SU-DHL-6 (cell line): ENCODE measurements around the gene CLDN16.

Experiments used
- H2AFZ ChIP-seq: fragments of 200-600 bp; sonication (generic); 2 replicates; pipeline ENCODE4 v1.6.1; 2014; ENCODE audit warnings: low read depth, mild to moderate bottlenecking, moderate library complexity, mixed read lengths, antibody characterized with exemption, low read length; ENCODE audit not compliant: severe bottlenecking
- H3F3A ChIP-seq: fragments of 200-600 bp; shearing (Covaris generic); 2 replicates; pipeline ENCODE4 v1.6.0; 2016; ENCODE audit warnings: antibody characterized with exemption, mild to moderate bottlenecking; ENCODE audit not compliant: insufficient read depth
- H3K27ac ChIP-seq: fragments of 200-600 bp; sonication (generic); 2 replicates; pipeline ENCODE4 v1.5.1; 2016; ENCODE audit warnings: low read depth, mild to moderate bottlenecking, low read length, moderate library complexity, mixed read lengths
- H3K27me3 ChIP-seq: fragments of 200-600 bp; sonication (generic), shearing (Covaris generic); 2 replicates; pipeline ENCODE4 v1.6.0; 2014; ENCODE audit warnings: mild to moderate bottlenecking, low read length
- H3K36me3 ChIP-seq: fragments of 200-600 bp; sonication (generic); 2 replicates; pipeline ENCODE4 v1.6.1; 2014; ENCODE audit warnings: mild to moderate bottlenecking, low read length, mixed read lengths
- H3K4me2 ChIP-seq: fragments of 300-600, 200-600 bp; shearing (Covaris generic), sonication (generic); 2 replicates; pipeline ENCODE4 v1.6.0; 2014; ENCODE audit warnings: low read length, low read depth, mild to moderate bottlenecking; ENCODE audit not compliant: poor library complexity, severe bottlenecking
- H3K4me3 ChIP-seq: fragments of 200-600 bp; sonication (generic); 2 replicates; pipeline ENCODE4 v1.5.1; 2014; ENCODE audit warnings: antibody characterized with exemption, low read length, mild to moderate bottlenecking, mixed read lengths; ENCODE audit not compliant: insufficient read depth, poor library complexity, severe bottlenecking
- H3K79me2 ChIP-seq: fragments of 200-600 bp; sonication (generic); 2 replicates; pipeline ENCODE4 v1.6.1; 2014; ENCODE audit warnings: mild to moderate bottlenecking, low read length, moderate library complexity; ENCODE audit not compliant: insufficient read depth
- H3K9ac ChIP-seq: fragments of 200-600 bp; sonication (generic); 2 replicates; pipeline ENCODE4 v1.7.0; 2014; ENCODE audit warnings: mild to moderate bottlenecking, low read length
- H3K9me2 ChIP-seq: fragments of 200-600 bp; sonication (generic); replicated peaks from 2 replicates; pipeline ENCODE4 v1.6.1; 2014; ENCODE audit warnings: low read length; ENCODE audit not compliant: insufficient read depth
- H3K9me3 ChIP-seq: fragments of 200-600 bp; sonication (generic); 2 replicates; pipeline ENCODE4 v1.6.1; 2014; ENCODE audit warnings: low read length, mixed read lengths; ENCODE audit not compliant: insufficient read depth
- H4K20me1 ChIP-seq: fragments of 200-600 bp; sonication (generic); 2 replicates; pipeline ENCODE4 v1.6.1; 2014; ENCODE audit warnings: low read depth, mild to moderate bottlenecking, antibody characterized with exemption, low read length, moderate library complexity, mixed read lengths
- CTCF ChIP-seq: fragments of 200-600 bp; sonication (generic); IDR thresholded peaks from one replicate; pipeline ENCODE4 v1.5.1; 2017; ENCODE audit warnings: antibody characterized with exemption, mild to moderate bottlenecking, low read length, moderate library complexity; ENCODE audit not compliant: insufficient read depth, poor library complexity, severe bottlenecking
- EZH2phosphoT487 ChIP-seq: fragments of 200-600 bp; sonication (generic), shearing (Covaris generic); conservative IDR thresholded peaks from 2 replicates; pipeline ENCODE4 v1.6.1; 2018; ENCODE audit warnings: mild to moderate bottlenecking, antibody characterized with exemption, low read length, moderate library complexity, mixed read lengths

The CLDN16 gene

GRCh38 chr3:190375246-190375645 is 12.7 kb upstream of the CLDN16 start:
- Histone ChIP-seq H3K27me3 (no peaks in the 10 kb centered on the region), H3K79me2 (no peaks in the 10 kb centered on the region), H3F3A (no peaks in the 10 kb centered on the region), H3K9me2 (no peaks in the 10 kb centered on the region), H4K20me1 (no peaks in the 10 kb centered on the region), H3K9me3 (no peaks in the 10 kb centered on the region), H3K27ac (no peak overlapping the region), H3K4me3 (no peak overlapping the region), H3K4me2 (no peak overlapping the region), H3K36me3 (no peaks in the 10 kb centered on the region), H2AFZ (no peak overlapping the region), H3K9ac (no peak overlapping the region)
- TF ChIP-seq EZH2phosphoT487 (no peak), CTCF (no peak)

GRCh38 chr3:190375671-190376070 is 12.3 kb upstream of the CLDN16 start:
- Histone ChIP-seq H3K4me3 (no peak overlapping the region), H4K20me1 (no peaks in the 10 kb centered on the region), H2AFZ (no peak overlapping the region), H3K27me3 (no peaks in the 10 kb centered on the region), H3K4me2 (no peak overlapping the region), H3K9me2 (no peaks in the 10 kb centered on the region), H3K9ac (no peak overlapping the region), H3F3A (no peaks in the 10 kb centered on the region), H3K36me3 (no peaks in the 10 kb centered on the region), H3K27ac (no peak overlapping the region), H3K9me3 (no peaks in the 10 kb centered on the region), H3K79me2 (no peaks in the 10 kb centered on the region)
- no peak for TF ChIP-seq EZH2phosphoT487

- Histone ChIP-seq H3K79me2 (no peaks in the 10 kb centered on the region), H2AFZ (no peak overlapping the region), H3K4me3 (no peak overlapping the region), H3K27ac (no peak overlapping the region), H3K4me2 (no peak overlapping the region), H3K9me2 (no peaks in the 10 kb centered on the region), H3K9me3 (no peaks in the 10 kb centered on the region), H3K27me3 (no peaks in the 10 kb centered on the region), H4K20me1 (no peaks in the 10 kb centered on the region), H3F3A (no peaks in the 10 kb centered on the region), H3K36me3 (no peaks in the 10 kb centered on the region), H3K9ac (no peak overlapping the region)
- TF ChIP-seq CTCF (no peak), EZH2phosphoT487 (no peak)
These were observed 9.6 kb upstream of the CLDN16 start for GRCh38 chr3:190378240-190378891.

GRCh38 chr3:190380184-190380583 is 7.8 kb upstream of the CLDN16 start:
- Histone ChIP-seq H3K4me2 (no peak overlapping the region), H3K27me3 (no peaks in the 10 kb centered on the region), H2AFZ (no peak overlapping the region), H4K20me1 (no peaks in the 10 kb centered on the region), H3K27ac (no peak overlapping the region), H3K9ac (no peak overlapping the region), H3K9me3 (no peaks in the 10 kb centered on the region), H3K4me3 (no peak overlapping the region), H3K36me3 (no peaks in the 10 kb centered on the region), H3K79me2 (no peaks in the 10 kb centered on the region), H3K9me2 (no peaks in the 10 kb centered on the region), H3F3A (no peaks in the 10 kb centered on the region)
- TF ChIP-seq CTCF (no peak), EZH2phosphoT487 (no peak)
